Measurements from ENCODE around the gene LAG3.

DNA sequence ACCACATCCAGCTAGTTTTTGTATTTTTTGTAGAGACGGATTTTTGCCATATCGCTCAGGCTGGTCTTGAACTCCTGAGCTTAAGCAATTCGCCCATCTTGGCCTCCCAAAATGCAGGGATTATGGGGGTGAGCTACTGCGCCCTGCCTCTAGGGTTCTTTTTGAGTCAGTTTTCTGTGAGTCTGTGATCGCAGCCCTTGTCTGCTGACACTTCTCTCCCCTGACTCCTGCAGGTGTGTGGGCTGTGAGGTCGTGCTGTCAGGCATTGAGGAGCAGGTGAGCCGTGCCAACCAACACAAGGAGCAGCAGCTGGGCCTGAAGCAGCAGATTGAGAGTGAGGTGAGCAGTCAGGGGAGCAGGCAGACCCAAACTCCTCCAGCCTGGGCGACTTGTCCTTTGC is 42.2 kb upstream of the LAG3 start:
- TF ChIP-seq, protein P1, sequence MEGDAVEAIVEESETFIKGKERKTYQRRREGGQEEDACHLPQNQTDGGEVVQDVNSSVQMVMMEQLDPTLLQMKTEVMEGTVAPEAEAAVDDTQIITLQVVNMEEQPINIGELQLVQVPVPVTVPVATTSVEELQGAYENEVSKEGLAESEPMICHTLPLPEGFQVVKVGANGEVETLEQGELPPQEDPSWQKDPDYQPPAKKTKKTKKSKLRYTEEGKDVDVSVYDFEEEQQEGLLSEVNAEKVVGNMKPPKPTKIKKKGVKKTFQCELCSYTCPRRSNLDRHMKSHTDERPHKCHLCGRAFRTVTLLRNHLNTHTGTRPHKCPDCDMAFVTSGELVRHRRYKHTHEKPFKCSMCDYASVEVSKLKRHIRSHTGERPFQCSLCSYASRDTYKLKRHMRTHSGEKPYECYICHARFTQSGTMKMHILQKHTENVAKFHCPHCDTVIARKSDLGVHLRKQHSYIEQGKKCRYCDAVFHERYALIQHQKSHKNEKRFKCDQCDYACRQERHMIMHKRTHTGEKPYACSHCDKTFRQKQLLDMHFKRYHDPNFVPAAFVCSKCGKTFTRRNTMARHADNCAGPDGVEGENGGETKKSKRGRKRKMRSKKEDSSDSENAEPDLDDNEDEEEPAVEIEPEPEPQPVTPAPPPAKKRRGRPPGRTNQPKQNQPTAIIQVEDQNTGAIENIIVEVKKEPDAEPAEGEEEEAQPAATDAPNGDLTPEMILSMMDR (IDR thresholded peaks at IDR 0.05 in 8 of 11, conservative IDR thresholded peaks at IDR 0.05 in 3 of 11), result no peak
- TF ChIP-seq POLR2AphosphoS5 (IDR thresholded peaks at IDR 0.05), result no peak

Data from spleen (tissue), 7 donors.